Chondrocyte (in vitro differentiated cells): ENCODE results near the gene TRIP12. TPM values are rescaled to one million over a fixed set of nuclear protein-coding genes. Genes with fewer than 3 reads are reported as not detected.
"Not testable (repeated sequence)": the region's sequence is repeated elsewhere in the genome, so short reads cannot be mapped to it uniquely, and the experiment has no call there.

Experiments
- DNase-seq: peaks from one replicate; pipeline ENCODE4 v3.0.0; 2021; ENCODE audit warnings: mixed read lengths, low spot score
- H3K27ac Mint-ChIP-seq: one replicate; pipeline ENCODE4 v1.8.0; 2021; ENCODE audit warnings: mild to moderate bottlenecking, moderate library complexity, mixed read lengths; ENCODE audit not compliant: unreplicated experiment
- H3K27me3 Mint-ChIP-seq: 2 replicates; pipeline ENCODE4 v1.8.0; 2021; ENCODE audit warnings: low read depth, mixed read lengths
- H3K36me3 Mint-ChIP-seq: 2 replicates; pipeline ENCODE4 v1.8.0; 2021; ENCODE audit warnings: low read depth, mixed read lengths
- H3K4me1 Mint-ChIP-seq: 2 replicates; pipeline ENCODE4 v1.8.0; 2021; ENCODE audit warnings: low read depth, mild to moderate bottlenecking, mixed read lengths
- H3K4me3 Mint-ChIP-seq: one replicate; pipeline ENCODE4 v1.8.0; 2021; ENCODE audit warnings: mild to moderate bottlenecking, moderate library complexity, mixed read lengths; ENCODE audit not compliant: unreplicated experiment
- H3K9me3 Mint-ChIP-seq: 2 replicates; pipeline ENCODE4 v1.8.0; 2021; ENCODE audit warnings: low read depth, mixed read lengths
- CTCF ChIP-seq: fragments of 200-600 bp; sonication (generic); IDR thresholded peaks from 2 replicates; pipeline ENCODE4 v1.5.0; 2021; ENCODE audit warnings: antibody characterized with exemption, mild to moderate bottlenecking, moderate library complexity
- total RNA-seq: library from RNA; stranded (reverse); gene quantifications from 3 replicates; pipeline ENCODE4 v1.2.1, GENCODE V29; 2021

TRIP12 gene
- total RNA-seq, 1 donor from 2014 or later, result 223 TPM

- H3K4me1 Mint-ChIP-seq, result peaks cover 43% of the 10 kb centered on the region
- peak overlapping the region; percentile 85 for H3K27ac Mint-ChIP-seq
- H3K36me3 Mint-ChIP-seq, result peaks cover 16% of the 10 kb centered on the region
- no peaks in the 10 kb centered on the region for H3K9me3 Mint-ChIP-seq
- no peak overlapping the region for H3K4me3 Mint-ChIP-seq
- no peaks in the 10 kb centered on the region for H3K27me3 Mint-ChIP-seq
- DNase-seq, result no peak
- TF ChIP-seq CTCF, result peak; percentile 93
These were observed 120.6 kb downstream of the TRIP12 start for GRCh38 chr2:229800997-229801754.

GRCh38 chr2:229798446-229799155 is 123.2 kb downstream of the TRIP12 start:
- no peak for TF ChIP-seq CTCF
- no peaks in the 10 kb centered on the region for H3K9me3 Mint-ChIP-seq
- DNase-seq, result no peak
- H3K27me3 Mint-ChIP-seq, result no peaks in the 10 kb centered on the region
- peak overlapping the region; percentile 65 for H3K27ac Mint-ChIP-seq
- H3K36me3 Mint-ChIP-seq, result peaks cover 14% of the 10 kb centered on the region
- no peak overlapping the region for H3K4me3 Mint-ChIP-seq
- H3K4me1 Mint-ChIP-seq, result peaks cover 43% of the 10 kb centered on the region

GRCh38 chr2:229795058-229795457 is 126.8 kb downstream of the TRIP12 start:
- H3K4me1 Mint-ChIP-seq, result peaks cover 27% of the 10 kb centered on the region
- no peaks in the 10 kb centered on the region for H3K9me3 Mint-ChIP-seq
- peaks cover 29% of the 10 kb centered on the region for H3K36me3 Mint-ChIP-seq
- no peak for DNase-seq
- no peak for TF ChIP-seq CTCF
- H3K27me3 Mint-ChIP-seq, result no peaks in the 10 kb centered on the region
- no peak overlapping the region for H3K27ac Mint-ChIP-seq
- no peak overlapping the region for H3K4me3 Mint-ChIP-seq

- H3K4me3 Mint-ChIP-seq, result no peak overlapping the region
- peaks cover 23% of the 10 kb centered on the region for H3K4me1 Mint-ChIP-seq
- peaks cover 30% of the 10 kb centered on the region for H3K36me3 Mint-ChIP-seq
- no peak overlapping the region for H3K27ac Mint-ChIP-seq
- DNase-seq, result no peak
- no peaks in the 10 kb centered on the region for H3K9me3 Mint-ChIP-seq
- no peak for TF ChIP-seq CTCF
- no peaks in the 10 kb centered on the region for H3K27me3 Mint-ChIP-seq
These were observed 127.2 kb downstream of the TRIP12 start for GRCh38 chr2:229794636-229795035.

GRCh38 chr2:229786289-229786688 is 135.5 kb downstream of the TRIP12 start:
- H3K27me3 Mint-ChIP-seq, H3K4me3 Mint-ChIP-seq, H3K27ac Mint-ChIP-seq, H3K9me3 Mint-ChIP-seq, DNase-seq: not testable (repeated sequence)
- H3K36me3 Mint-ChIP-seq, result peaks cover 35% of the 10 kb centered on the region
- H3K4me1 Mint-ChIP-seq, result peaks cover 23% of the 10 kb centered on the region
